K562 (cell line): ENCODE data around the gene SPI1. TPM values are rescaled to one million over a fixed set of nuclear protein-coding genes. Genes with fewer than 3 reads are reported as not detected.

Source experiments
- ATF1 ChIP-seq, 2 experiments: fragments of 450-650 bp in 1 of 2; IDR thresholded peaks; 2 replicates each; pipeline ENCODE4 v1.6.1; 2016; ENCODE audit warnings: missing compliant biosample characterization in 1 of 2, missing genetic modification characterization in 1 of 2
- C11orf30 ChIP-seq: fragments of 450-650 bp; IDR thresholded peaks from 2 replicates; pipeline ENCODE4 v1.6.1; 2016; ENCODE audit warnings: low read depth, mild to moderate bottlenecking
- CCNT2 ChIP-seq: IDR thresholded peaks from 2 replicates; pipeline ENCODE4 v1.6.1; 2011; ENCODE audit warnings: borderline replicate concordance, low read depth, mild to moderate bottlenecking, moderate library complexity, mixed read lengths, low read length; ENCODE audit not compliant: insufficient read length; ENCODE audit errors: extremely low read depth
- DDX20 ChIP-seq: fragments of 450-650 bp; IDR thresholded peaks from 2 replicates; pipeline ENCODE4 v1.6.1; 2016; ENCODE audit warnings: missing genetic modification characterization, low read depth, mild to moderate bottlenecking, missing compliant biosample characterization, moderate library complexity
- ELF4 ChIP-seq: fragments of 450-650 bp; formaldehyde crosslinking; IDR thresholded peaks from 2 replicates; pipeline ENCODE4 v1.4.0; 2022; ENCODE audit warnings: missing genetic modification characterization
- FOS ChIP-seq: IDR thresholded peaks from 3 replicates; pipeline ENCODE4 v1.6.1; 2011; ENCODE audit not compliant: insufficient read length; ENCODE audit errors: extremely low read depth
- MAFF ChIP-seq: IDR thresholded peaks from 2 replicates; pipeline ENCODE4 v1.6.1; 2012; ENCODE audit warnings: low read length, improper control_type of control experiment
- MEF2A ChIP-seq: IDR thresholded peaks from 2 replicates; pipeline ENCODE4 v1.6.1; 2011; ENCODE audit warnings: low read depth, mild to moderate bottlenecking, low read length, moderate library complexity; ENCODE audit not compliant: control insufficient read depth
- NFYB ChIP-seq: IDR thresholded peaks from 2 replicates; pipeline ENCODE4 v1.6.1; 2011; ENCODE audit warnings: mild to moderate bottlenecking, moderate library complexity; ENCODE audit not compliant: insufficient read length; ENCODE audit errors: extremely low read depth
- RBM22 ChIP-seq: fragments of 200-400 bp; formaldehyde crosslinking; IDR thresholded peaks from 2 replicates; pipeline ENCODE4 v1.6.1; 2018; ENCODE audit warnings: low read length, low read depth; ENCODE audit not compliant: poor library complexity, severe bottlenecking
- RBM39 ChIP-seq: fragments of 200-400 bp; formaldehyde crosslinking; optimal IDR thresholded peaks from 2 replicates; pipeline ENCODE3; 2018; ENCODE audit warnings: low read depth, low read length
- SAP30 ChIP-seq: fragments of 200-600 bp; sonication (generic); IDR thresholded peaks from 2 replicates; pipeline ENCODE4 v1.6.1; 2012; ENCODE audit warnings: borderline replicate concordance, low read depth, mild to moderate bottlenecking, moderate library complexity, low read length, control low read depth, inconsistent platforms; ENCODE audit not compliant: insufficient read depth, poor library complexity, severe bottlenecking
- TBP ChIP-seq: optimal IDR thresholded peaks from 2 replicates; pipeline ENCODE3; 2011; ENCODE audit warnings: low read depth, low read length, improper control_type of control experiment
- ZFP91 ChIP-seq: sonication (generic); formaldehyde crosslinking; IDR thresholded peaks from 2 replicates; pipeline ENCODE4 v1.8.0; 2022; ENCODE audit warnings: mild to moderate bottlenecking, missing genetic modification reagents
- polyA plus RNA-seq, 8 experiments: library from polyadenylated mRNA; depleted of rRNA in 4 of 8; stranded (reverse) in 5 of 8; unstranded in 3 of 8; fragments of >200 nt; fragmentation: Nextera tagmentation in 2 of 8; fragmentation: Illumina TruSeq in 1 of 8; extraction: Ambion mirVana in 2 of 8; extraction: Trizol in 1 of 8; gene quantifications; 2 replicates each; pipeline versions ENCODE4 v1.2.1 to v1.2.3, GENCODE V29; 2011 to 2014; ENCODE audit warnings: inconsistent platforms in 1 of 8, missing spikeins in 1 of 8
- total RNA-seq, 7 experiments: library from RNA; depleted of rRNA in 6 of 7; stranded (reverse); fragments of >200 nt in 6 of 7; fragmentation: Illumina TruSeq in 2 of 7; extraction: Trizol in 2 of 7; gene quantifications; 2 replicates each; pipeline versions ENCODE4 v1.2.1 to v1.2.3, GENCODE V29; 2011 to 2021; ENCODE audit warnings: low replicate concordance in 1 of 7
- TF ChIP-seq, protein P1 (sequence below): sonication (generic); formaldehyde crosslinking; IDR thresholded peaks from 2 replicates; pipeline ENCODE4 v1.9.0; 2022; ENCODE audit warnings: mild to moderate bottlenecking, missing genetic modification reagents
- TF ChIP-seq, protein P2 (sequence below), 2 experiments: fragments of 450-650 bp; IDR thresholded peaks; 2 replicates each; pipeline ENCODE4 v1.6.1; 2016
- TF ChIP-seq, protein P3 (sequence below): fragments of 450-650 bp; IDR thresholded peaks from 2 replicates; pipeline ENCODE4 v1.7.1; 2018; ENCODE audit warnings: mild to moderate bottlenecking, low read depth; ENCODE audit not compliant: partially characterized antibody

The SPI1 gene
- total and polyA plus RNA-seq, 9 of the 15 experiments (the other 6 are each of a cell fraction or from before 2014, with no cell fraction given), result 0.10 to 33.7 (median 10.3) TPM

- TF ChIP-seq CCNT2 (peak; percentile 45), SAP30 (peak; percentile 39), MEF2A (0 out of 2 replicates have a peak, but pooled peaks have one; percentile 10), NFYB (peak; percentile 38), TBP (peak; percentile 94), C11orf30 (peak; percentile 99), MAFF (peak; percentile 64), ELF4 (CRISPR knock-in tag) (peak; percentile 28; the same call in 1 of the 2 replicates), FOS (no peak), ZFP91 (CRISPR knock-in tag) (peak; percentile 70), ATF1 (CRISPR knock-in tag; IDR thresholded peaks at IDR 0.05) (no peak), ATF1 (tag; IDR thresholded peaks at IDR 0.05) (peak; percentile 92), RBM22 (no peak), RBM39 (peak; percentile 70), DDX20 (tag) (no peak)
- TF ChIP-seq, protein P1, sequence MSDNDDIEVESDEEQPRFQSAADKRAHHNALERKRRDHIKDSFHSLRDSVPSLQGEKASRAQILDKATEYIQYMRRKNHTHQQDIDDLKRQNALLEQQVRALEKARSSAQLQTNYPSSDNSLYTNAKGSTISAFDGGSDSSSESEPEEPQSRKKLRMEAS, result peak; percentile 83
- TF ChIP-seq, protein P2, sequence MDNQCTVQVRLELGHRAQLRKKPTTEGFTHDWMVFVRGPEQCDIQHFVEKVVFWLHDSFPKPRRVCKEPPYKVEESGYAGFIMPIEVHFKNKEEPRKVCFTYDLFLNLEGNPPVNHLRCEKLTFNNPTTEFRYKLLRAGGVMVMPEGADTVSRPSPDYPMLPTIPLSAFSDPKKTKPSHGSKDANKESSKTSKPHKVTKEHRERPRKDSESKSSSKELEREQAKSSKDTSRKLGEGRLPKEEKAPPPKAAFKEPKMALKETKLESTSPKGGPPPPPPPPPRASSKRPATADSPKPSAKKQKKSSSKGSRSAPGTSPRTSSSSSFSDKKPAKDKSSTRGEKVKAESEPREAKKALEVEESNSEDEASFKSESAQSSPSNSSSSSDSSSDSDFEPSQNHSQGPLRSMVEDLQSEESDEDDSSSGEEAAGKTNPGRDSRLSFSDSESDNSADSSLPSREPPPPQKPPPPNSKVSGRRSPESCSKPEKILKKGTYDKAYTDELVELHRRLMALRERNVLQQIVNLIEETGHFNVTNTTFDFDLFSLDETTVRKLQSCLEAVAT (IDR thresholded peaks at IDR 0.05), result 0 out of 4 replicates have a peak, but pooled peaks of 1 of the 2 experiments have one; percentile 47
- TF ChIP-seq, protein P3, sequence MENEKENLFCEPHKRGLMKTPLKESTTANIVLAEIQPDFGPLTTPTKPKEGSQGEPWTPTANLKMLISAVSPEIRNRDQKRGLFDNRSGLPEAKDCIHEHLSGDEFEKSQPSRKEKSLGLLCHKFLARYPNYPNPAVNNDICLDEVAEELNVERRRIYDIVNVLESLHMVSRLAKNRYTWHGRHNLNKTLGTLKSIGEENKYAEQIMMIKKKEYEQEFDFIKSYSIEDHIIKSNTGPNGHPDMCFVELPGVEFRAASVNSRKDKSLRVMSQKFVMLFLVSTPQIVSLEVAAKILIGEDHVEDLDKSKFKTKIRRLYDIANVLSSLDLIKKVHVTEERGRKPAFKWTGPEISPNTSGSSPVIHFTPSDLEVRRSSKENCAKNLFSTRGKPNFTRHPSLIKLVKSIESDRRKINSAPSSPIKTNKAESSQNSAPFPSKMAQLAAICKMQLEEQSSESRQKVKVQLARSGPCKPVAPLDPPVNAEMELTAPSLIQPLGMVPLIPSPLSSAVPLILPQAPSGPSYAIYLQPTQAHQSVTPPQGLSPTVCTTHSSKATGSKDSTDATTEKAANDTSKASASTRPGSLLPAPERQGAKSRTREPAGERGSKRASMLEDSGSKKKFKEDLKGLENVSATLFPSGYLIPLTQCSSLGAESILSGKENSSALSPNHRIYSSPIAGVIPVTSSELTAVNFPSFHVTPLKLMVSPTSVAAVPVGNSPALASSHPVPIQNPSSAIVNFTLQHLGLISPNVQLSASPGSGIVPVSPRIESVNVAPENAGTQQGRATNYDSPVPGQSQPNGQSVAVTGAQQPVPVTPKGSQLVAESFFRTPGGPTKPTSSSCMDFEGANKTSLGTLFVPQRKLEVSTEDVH, result peak; percentile 42
These were observed 48.0 kb upstream of the SPI1 start, which contains the start of gene PSMC3 (continued) for GRCh38 chr11:47426062-47426956.
